SK-N-SH (cell line): ENCODE results near the gene PALLD. TPM values are rescaled to one million over a fixed set of nuclear protein-coding genes. Genes with fewer than 3 reads are reported as not detected.

Source experiments
- CTCF ChIA-PET: fragments of 300-600, 350-600 bp; formaldehyde crosslinking; extraction: SDS; loops from one replicate; lab custom pipeline; 2021; lab: Yijun Ruan, JAX
- POLR2A ChIA-PET: fragments of 350-600 bp; sonication (Branson Sonifier 250); formaldehyde crosslinking; extraction: SDS; loops from one replicate; lab custom pipeline; 2020; ENCODE audit warnings: antibody characterized with exemption, inconsistent platforms; lab: Yijun Ruan, JAX
- DNase-seq: peaks from one replicate; pipeline ENCODE4 v3.0.0; 2012
- H2AFZ ChIP-seq: fragments of 200-600 bp; sonication (generic); 2 replicates; pipeline ENCODE4 v1.8.1; 2016; ENCODE audit warnings: antibody characterized with exemption, mild to moderate bottlenecking, low read depth
- H3F3A ChIP-seq: fragments of 200-600 bp; sonication (generic); replicated peaks from 2 replicates; pipeline ENCODE3; 2016; ENCODE audit warnings: antibody characterized with exemption, mild to moderate bottlenecking; ENCODE audit not compliant: insufficient read depth
- H3K27ac ChIP-seq, 2 experiments: fragments of 200-500 bp in 1 of 2; fragments of 200-600 bp in 1 of 2; sonication (Bioruptor generic) in 1 of 2; sonication (generic), shearing (Covaris generic) in 1 of 2; 2 replicates each; pipeline versions ENCODE4 v1.5.1 to v1.6.1; 2014 to 2016; ENCODE audit warnings: low read depth in 2 of 2, inconsistent platforms in 1 of 2, low read length in 1 of 2, mild to moderate bottlenecking in 1 of 2, mixed read lengths in 1 of 2
- H3K27me3 ChIP-seq: fragments of 200-600 bp; sonication (generic), shearing (Covaris generic); 2 replicates; pipeline ENCODE4 v1.6.1; 2016; ENCODE audit warnings: mixed run types; ENCODE audit not compliant: insufficient read depth
- H3K36me3 ChIP-seq, 2 experiments: fragments of 200-500 bp in 1 of 2; fragments of 200-600 bp in 1 of 2; sonication (Bioruptor generic) in 1 of 2; sonication (generic) in 1 of 2; replicated peaks in 1 of 2; 2 replicates each; pipeline versions ENCODE3 to v1.5.1; 2014 to 2016; ENCODE audit warnings: low read length in 1 of 2, mild to moderate bottlenecking in 1 of 2; ENCODE audit not compliant: insufficient read depth in 2 of 2, control insufficient read depth in 1 of 2
- H3K4me1 ChIP-seq, 2 experiments: fragments of 200-500 bp in 1 of 2; fragments of 200-600 bp in 1 of 2; sonication (Bioruptor generic) in 1 of 2; sonication (generic), shearing (Covaris generic) in 1 of 2; 2 replicates each; pipeline versions ENCODE4 v1.5.1 to v1.6.1; 2014 to 2016; ENCODE audit warnings: low read depth in 1 of 2, low read length in 1 of 2, mixed run types in 1 of 2; ENCODE audit not compliant: insufficient read depth in 2 of 2, control insufficient read depth in 1 of 2
- H3K4me2 ChIP-seq: fragments of 200-600 bp; sonication (generic), shearing (Covaris generic); 2 replicates; pipeline ENCODE4 v1.6.1; 2017; ENCODE audit warnings: mixed run types
- H3K4me3 ChIP-seq, 2 experiments: fragments of 200-500 bp in 1 of 2; fragments of 200-600 bp in 1 of 2; sonication (Bioruptor generic) in 1 of 2; sonication (generic), shearing (Covaris generic) in 1 of 2; 2 replicates each; pipeline versions ENCODE4 v1.5.1 to v1.8.1; 2014 to 2016; ENCODE audit warnings: low read depth in 2 of 2, inconsistent platforms in 1 of 2, low read length in 1 of 2, mild to moderate bottlenecking in 1 of 2, mixed read lengths in 1 of 2, moderate library complexity in 1 of 2
- H3K79me2 ChIP-seq: fragments of 200-600 bp; sonication (generic); 2 replicates; pipeline ENCODE4 v1.8.1; 2017; ENCODE audit warnings: mild to moderate bottlenecking; ENCODE audit not compliant: insufficient read depth
- H3K9ac ChIP-seq: fragments of 200-600 bp; sonication (generic); 2 replicates; pipeline ENCODE4 v1.6.1; 2017; ENCODE audit warnings: mixed run types
- H3K9me2 ChIP-seq: fragments of 200-600 bp; sonication (generic); 2 replicates; pipeline ENCODE4 v1.6.1; 2017; ENCODE audit warnings: mixed run types
- H3K9me3 ChIP-seq: fragments of 200-600 bp; sonication (generic); 2 replicates; pipeline ENCODE4 v1.6.1; 2017; ENCODE audit warnings: mixed run types, mild to moderate bottlenecking, moderate library complexity
- H4K20me1 ChIP-seq: fragments of 200-600 bp; sonication (generic); 2 replicates; pipeline ENCODE4 v1.6.1; 2017; ENCODE audit warnings: mild to moderate bottlenecking, mixed run types; ENCODE audit not compliant: insufficient read depth
- FOSL2 ChIP-seq: IDR thresholded peaks from 2 replicates; pipeline ENCODE4 v1.4.0; 2012; ENCODE audit warnings: low read depth, mild to moderate bottlenecking, moderate library complexity, borderline replicate concordance
- FOXM1 ChIP-seq: IDR thresholded peaks from 2 replicates; pipeline ENCODE4 v1.4.0; 2012; ENCODE audit warnings: low read depth, mild to moderate bottlenecking
- GATA2 ChIP-seq: sonication (generic); formaldehyde crosslinking; IDR thresholded peaks from 2 replicates; pipeline ENCODE4 v1.5.0; 2020; ENCODE audit warnings: mild to moderate bottlenecking, missing genetic modification reagents
- IRF3 ChIP-seq: fragments of 150-350 bp; IDR thresholded peaks from 2 replicates; pipeline ENCODE4 v1.6.1; 2016; ENCODE audit warnings: mild to moderate bottlenecking, low read depth, low read length
- NRF1 ChIP-seq: IDR thresholded peaks from 2 replicates; pipeline ENCODE4 v1.6.1; 2012; ENCODE audit warnings: low read depth, mild to moderate bottlenecking, low read length
- PBX3 ChIP-seq: IDR thresholded peaks from 2 replicates; pipeline ENCODE4; 2012
- RAD21 ChIP-seq: IDR thresholded peaks from 2 replicates; pipeline ENCODE4 v1.6.1; 2012; ENCODE audit warnings: mild to moderate bottlenecking, low read length
- TEAD4 ChIP-seq: IDR thresholded peaks from 2 replicates; pipeline ENCODE4 v1.4.0; 2012; ENCODE audit warnings: mild to moderate bottlenecking, borderline replicate concordance; ENCODE audit not compliant: insufficient read depth
- WGBS: methylation state at CpG from one replicate; pipeline ENCODE4 v1.1.6; 2017; ENCODE audit warnings: low lambda C conversion rate; 5-methylcytosine and 5-hydroxymethylcytosine counted together
- polyA plus RNA-seq, 3 experiments: library from polyadenylated mRNA; depleted of rRNA; stranded (reverse); fragments of >200 nt; gene quantifications; 2 replicates each; pipeline ENCODE4 v1.2.3, GENCODE V29; 2012

The PALLD gene
- polyA plus RNA-seq, 1 of the 3 experiments (the other 2 are of a cell fraction) = 33.0 TPM

DNA sequence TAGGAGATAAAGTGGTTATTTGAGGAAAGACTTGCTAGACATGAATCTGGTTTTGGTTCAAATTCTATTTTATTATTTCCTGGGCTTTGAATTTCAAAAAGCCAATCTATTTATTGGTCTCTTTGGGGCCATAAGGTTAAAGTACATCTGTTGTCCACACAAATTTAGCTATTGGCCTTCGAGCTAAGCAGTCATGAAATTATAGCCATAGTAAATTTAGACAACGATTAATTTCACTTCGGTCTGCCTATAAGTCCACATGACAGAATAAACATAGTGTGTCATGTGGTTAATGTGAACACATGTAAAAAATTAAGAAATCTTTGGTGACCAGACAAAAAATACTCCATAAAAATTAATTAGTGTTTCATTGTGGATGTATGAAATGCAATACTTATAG, 161.9 kb downstream of the PALLD start:
- H3K27me3 ChIP-seq = no peaks in the 10 kb centered on the region
- H3K27ac ChIP-seq = no peak overlapping the region
- CTCF ChIA-PET = interaction anchor here (1.1 to 1.4 kb wide), 3 partner anchors 11 to 262 kb away, joined by 3 to 5 read pairs (median 4); no protein-coding TSS in a partner anchor
- 66% methylated on average over 3 of the region's 3 CpGs for WGBS
- no peaks in the 10 kb centered on the region for H4K20me1 ChIP-seq
- no peak overlapping the region for H3K9ac ChIP-seq
- 0 out of 2 replicates have a peak, but pooled peaks cover 3% of the 10 kb centered on the region for H3K79me2 ChIP-seq
- H3F3A ChIP-seq = peaks cover 7% of the 10 kb centered on the region
- no peak overlapping the region for H3K4me3 ChIP-seq
- H3K4me2 ChIP-seq = no peak overlapping the region
- H3K9me2 ChIP-seq = no peaks in the 10 kb centered on the region
- no peaks in the 10 kb centered on the region for H3K9me3 ChIP-seq
- TF ChIP-seq PBX3 (no peak), GATA2 (CRISPR knock-in tag) (no peak), FOXM1 (no peak), FOSL2 (no peak), IRF3 (no peak)
- peaks cover 0 to 17% of the 10 kb centered on the region in 2 experiments; a peak in 2 of 4 replicates for H3K4me1 ChIP-seq
- no peaks in the 10 kb centered on the region for H3K36me3 ChIP-seq
- no peak overlapping the region for H2AFZ ChIP-seq
- POLR2A ChIA-PET = no interaction called here
- no peak for DNase-seq

DNA sequence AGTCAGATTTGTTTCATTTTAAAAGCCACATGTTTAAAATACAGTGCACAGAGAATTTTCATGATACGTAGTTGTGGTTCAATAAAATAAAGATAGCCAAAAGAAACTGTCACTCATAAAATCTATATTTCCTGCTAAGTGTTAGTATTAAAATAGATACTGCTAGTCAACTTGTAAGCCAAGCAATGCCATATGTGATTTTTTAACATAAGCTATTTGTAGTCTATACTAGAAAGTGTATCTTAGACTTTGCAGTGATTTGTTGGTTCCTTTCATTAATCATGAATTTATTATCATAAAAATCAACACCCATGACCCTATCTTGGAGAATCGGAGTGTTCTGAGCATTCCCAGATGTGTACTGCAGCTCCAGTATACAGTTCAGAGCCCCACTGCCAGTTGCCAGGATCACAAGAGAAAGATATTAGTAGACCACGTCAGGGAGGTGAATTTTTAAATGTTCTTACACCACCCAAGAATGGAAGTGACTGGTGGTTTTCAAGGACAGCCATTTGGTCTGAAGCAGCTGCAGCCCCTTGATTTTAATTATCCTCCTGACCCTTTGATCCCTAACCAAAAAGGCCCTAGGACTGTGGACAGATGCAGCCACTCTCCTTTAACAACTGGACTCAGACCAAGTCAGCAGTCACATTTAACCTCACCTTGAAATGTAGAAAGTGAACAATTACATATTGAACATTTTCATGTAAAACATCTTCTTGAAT, 163.1 kb downstream of the PALLD start:
- no peaks in the 10 kb centered on the region for H3K36me3 ChIP-seq
- no peak overlapping the region for H3K4me3 ChIP-seq
- CTCF ChIA-PET = interaction anchor here (1.1 to 1.5 kb wide), 4 partner anchors 12 to 264 kb away, joined by 3 to 7 read pairs (median 4); no protein-coding TSS in a partner anchor
- H3K4me2 ChIP-seq = no peak overlapping the region
- H3K9me2 ChIP-seq = no peaks in the 10 kb centered on the region
- H3K79me2 ChIP-seq = 0 out of 2 replicates have a peak, but pooled peaks cover 3% of the 10 kb centered on the region
- no peak overlapping the region for H3K9ac ChIP-seq
- no peak for TF ChIP-seq TEAD4
- TF ChIP-seq RAD21 = no peak
- no peak for TF ChIP-seq GATA2 (CRISPR knock-in tag)
- no peak for TF ChIP-seq NRF1
- H3K9me3 ChIP-seq = no peaks in the 10 kb centered on the region
- no peak overlapping the region for H2AFZ ChIP-seq
- DNase-seq = no peak
- H3F3A ChIP-seq = peaks cover 7% of the 10 kb centered on the region
- POLR2A ChIA-PET = no interaction called here
- 83% methylated on average over 3 of the region's 3 CpGs for WGBS
- no peaks in the 10 kb centered on the region for H4K20me1 ChIP-seq
- H3K4me1 ChIP-seq = peaks cover 0 to 9% of the 10 kb centered on the region in 2 experiments; a peak in 2 of 4 replicates
- no peaks in the 10 kb centered on the region for H3K27me3 ChIP-seq
- H3K27ac ChIP-seq = no peak overlapping the region
